Right lobe of liver (tissue), 6 donors: ENCODE data around the gene ANKRA2. TPM values are rescaled to one million over a fixed set of nuclear protein-coding genes. Genes with fewer than 3 reads are reported as not detected.
A peak's percentile ranks its signal among the peaks of the same experiment; 100 is the strongest.
"Not testable (repeated sequence)": the region's sequence is repeated elsewhere in the genome, so short reads cannot be mapped to it uniquely, and the experiment has no call there.

ENCODE experiments used
- ATAC-seq, 4 donors: fragments of 200-7000 bp; cut with Tn5 transposase; one replicate each; pipeline ENCODE4 v1.9.1; 2020; ENCODE audit warnings: mild to moderate bottlenecking in 4 of 4, moderate library complexity in 4 of 4
- DNase-seq, 3 donors: peaks; one replicate each; pipeline ENCODE4 v3.0.0-alpha.2; 2020
- H3K27ac ChIP-seq, 3 donors: fragments of 200-600 bp; one replicate each; pipeline ENCODE4 v1.8.0; 2022
- H3K27me3 ChIP-seq, 2 donors: fragments of 200-600 bp; one replicate each; pipeline ENCODE4 v1.8.0; 2022
- H3K36me3 ChIP-seq, 4 donors: fragments of 200-600 bp; sonication (generic) in 1 of 4; one replicate each; pipeline versions ENCODE4 v1.5.1 to v1.8.0; 2017 to 2022; ENCODE audit warnings: control low read depth in 1 of 4
- H3K4me1 ChIP-seq, 4 donors: fragments of 200-600 bp; sonication (generic) in 1 of 4; one replicate each; pipeline versions ENCODE4 v1.5.1 to v1.8.0; 2017 to 2022; ENCODE audit warnings: control low read depth in 1 of 4
- H3K4me3 ChIP-seq, 3 donors: fragments of 200-600 bp; one replicate each; pipeline ENCODE4 v1.8.0; 2022
- H3K9me3 ChIP-seq, 4 donors: fragments of 200-600 bp; sonication (generic) in 1 of 4; one replicate each; pipeline versions ENCODE4 v1.5.1 to v1.8.0; 2017 to 2022; ENCODE audit warnings: control low read depth in 1 of 4
- POLR2A ChIP-seq: fragments of 450-650 bp; IDR thresholded peaks from one replicate; pipeline ENCODE4 v1.6.1; 2017; ENCODE audit warnings: antibody characterized with exemption, mild to moderate bottlenecking
- WGBS: methylation state at CpG from one replicate; pipeline ENCODE4 v1.1.6; 2018; ENCODE audit warnings: low coverage, low lambda C conversion rate; ENCODE audit not compliant: insufficient coverage; ENCODE audit errors: missing lambda C conversion rate; 5-methylcytosine and 5-hydroxymethylcytosine counted together
- intact Hi-C, 2 donors: fragments of 100-400 bp; cut with DNase I; formaldehyde crosslinking; loops; one replicate each; pipeline versions ENCODE4 v1.11.2 to v1.14.1; 2022
- total RNA-seq, 6 experiments: library from RNA; depleted of rRNA in 2 of 6; stranded (reverse); fragments of >200 nt in 2 of 6; fragmentation: NEBNext Ultra II Directional in 3 of 6; extraction: Animal tissue kit (Norgen Biotek cat#: 25700) in 3 of 6; gene quantifications; one replicate each; pipeline versions ENCODE4 v1.1.0 to v1.2.4, GENCODE V29; 2016 to 2023
- TF ChIP-seq, protein P1 (sequence below), 4 donors: fragments of 200-600 bp in 3 of 4; fragments of 450-650 bp in 1 of 4; IDR thresholded peaks; one replicate each; pipeline versions ENCODE4 v1.5.1 to v1.8.0; 2016 to 2022; ENCODE audit warnings: antibody characterized with exemption in 4 of 4, mild to moderate bottlenecking in 2 of 4
- donor health status: DM: no; HTN: yes; CAD: no.
- donor health status: DM: no; HTN: no; CAD: no.
- donor health status: DM: no; HTN: no; CAD: no.
- donor health status: DM: no; HTN: yes; CAD: no.
- donor health status: DM: no; HTN: yes; CAD: no.

ANKRA2 gene
- total RNA-seq, 6 experiments from 2014 or later: 7.4 to 12.2 (median 9.0) TPM

DNA sequence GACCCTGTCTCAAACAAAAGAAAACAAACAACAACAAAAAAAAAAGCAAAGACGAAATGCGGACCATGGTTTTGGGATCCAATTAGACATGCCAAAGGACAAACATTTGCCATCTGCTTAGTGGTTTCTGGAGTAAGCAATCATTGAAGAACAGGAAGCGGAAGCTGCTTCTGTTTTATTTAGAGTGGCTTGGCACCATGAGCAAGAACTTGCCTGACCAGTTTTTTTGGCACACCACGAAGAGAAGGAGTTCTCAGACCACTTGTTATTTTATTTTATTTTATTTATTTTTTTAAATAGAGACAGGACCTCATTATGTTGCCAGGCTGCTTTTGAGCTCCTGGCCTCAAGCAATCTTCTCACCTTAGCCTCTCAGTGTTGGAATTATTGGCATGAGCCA lies 50.2 kb downstream of the ANKRA2 start:
- no peak for DNase-seq
- Histone ChIP-seq H3K4me3 (no peak overlapping the region), H3K27ac (no peak overlapping the region), H3K27me3 (no peaks in the 10 kb centered on the region), H3K36me3 (no peaks in the 10 kb centered on the region), H3K9me3 (no peaks in the 10 kb centered on the region), H3K4me1 (no peaks in the 10 kb centered on the region)
- TF ChIP-seq POLR2A: no peak
- TF ChIP-seq, protein P1, sequence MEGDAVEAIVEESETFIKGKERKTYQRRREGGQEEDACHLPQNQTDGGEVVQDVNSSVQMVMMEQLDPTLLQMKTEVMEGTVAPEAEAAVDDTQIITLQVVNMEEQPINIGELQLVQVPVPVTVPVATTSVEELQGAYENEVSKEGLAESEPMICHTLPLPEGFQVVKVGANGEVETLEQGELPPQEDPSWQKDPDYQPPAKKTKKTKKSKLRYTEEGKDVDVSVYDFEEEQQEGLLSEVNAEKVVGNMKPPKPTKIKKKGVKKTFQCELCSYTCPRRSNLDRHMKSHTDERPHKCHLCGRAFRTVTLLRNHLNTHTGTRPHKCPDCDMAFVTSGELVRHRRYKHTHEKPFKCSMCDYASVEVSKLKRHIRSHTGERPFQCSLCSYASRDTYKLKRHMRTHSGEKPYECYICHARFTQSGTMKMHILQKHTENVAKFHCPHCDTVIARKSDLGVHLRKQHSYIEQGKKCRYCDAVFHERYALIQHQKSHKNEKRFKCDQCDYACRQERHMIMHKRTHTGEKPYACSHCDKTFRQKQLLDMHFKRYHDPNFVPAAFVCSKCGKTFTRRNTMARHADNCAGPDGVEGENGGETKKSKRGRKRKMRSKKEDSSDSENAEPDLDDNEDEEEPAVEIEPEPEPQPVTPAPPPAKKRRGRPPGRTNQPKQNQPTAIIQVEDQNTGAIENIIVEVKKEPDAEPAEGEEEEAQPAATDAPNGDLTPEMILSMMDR (IDR thresholded peaks at IDR 0.05): no peak
- 54% methylated on average over 3 of the region's 4 CpGs for WGBS
- ATAC-seq: no peak
- intact Hi-C loops: no loop called here

DNA sequence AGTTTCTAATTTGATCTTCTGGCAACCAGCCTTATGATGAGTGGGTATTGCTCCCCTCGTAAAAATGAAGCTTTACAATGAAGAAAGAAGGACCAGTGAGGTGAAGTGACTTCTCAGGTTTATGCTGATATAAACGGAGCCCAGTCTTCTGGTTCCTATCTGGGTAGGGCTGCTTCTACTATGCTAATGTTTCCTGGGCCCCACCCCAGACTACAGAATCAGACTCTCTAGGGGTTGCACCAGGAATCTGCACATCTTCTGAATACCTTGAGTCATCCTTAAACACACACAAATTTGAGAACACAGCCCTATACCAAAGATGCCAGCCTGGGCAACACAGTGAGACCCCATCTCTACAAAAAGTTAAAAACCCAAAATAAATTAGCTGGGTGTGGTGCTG lies 51.0 kb downstream of the ANKRA2 start:
- intact Hi-C loops: no loop called here
- ATAC-seq (no peak), DNase-seq (no peak)
- H3K27ac ChIP-seq: no peak overlapping the region
- H3K4me1 ChIP-seq: no peaks in the 10 kb centered on the region
- H3K27me3 ChIP-seq: no peaks in the 10 kb centered on the region
- WGBS: 57% methylated on average over 1 of the region's 2 CpGs
- no peaks in the 10 kb centered on the region for H3K9me3 ChIP-seq
- H3K36me3 ChIP-seq: no peaks in the 10 kb centered on the region
- no peak overlapping the region for H3K4me3 ChIP-seq
- no peak for TF ChIP-seq POLR2A
- TF ChIP-seq, protein P1 (IDR thresholded peaks at IDR 0.05): no peak

DNA sequence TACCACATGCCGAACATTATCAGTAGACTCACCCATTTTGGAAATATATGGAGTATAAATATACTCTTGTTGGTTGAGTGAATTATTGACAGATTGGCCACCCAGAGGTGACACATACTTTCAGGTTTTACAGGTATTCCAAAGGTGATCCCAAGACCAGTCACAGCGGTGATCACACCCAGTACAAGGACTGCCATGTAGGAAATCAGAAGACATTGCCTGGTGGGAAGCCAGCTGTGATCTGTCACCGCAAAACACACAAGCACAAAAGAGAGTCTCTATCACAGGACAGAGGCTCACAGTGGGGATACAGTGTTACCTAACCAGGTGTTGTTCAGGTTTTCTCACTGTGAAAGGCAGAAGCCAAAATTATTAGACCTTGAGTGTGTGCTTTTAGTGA lies 51.4 kb downstream of the ANKRA2 start:
- Histone ChIP-seq H3K4me3 (no peak overlapping the region), H3K27ac (no peak overlapping the region), H3K4me1 (no peaks in the 10 kb centered on the region), H3K27me3 (no peaks in the 10 kb centered on the region), H3K9me3 (no peaks in the 10 kb centered on the region), H3K36me3 (no peaks in the 10 kb centered on the region)
- no peak for DNase-seq
- TF ChIP-seq POLR2A: no peak
- TF ChIP-seq, protein P1 (IDR thresholded peaks at IDR 0.05): no peak
- 61% methylated on average over 3 of the region's 3 CpGs for WGBS
- no peak for ATAC-seq
- intact Hi-C loops: no loop called here

DNA sequence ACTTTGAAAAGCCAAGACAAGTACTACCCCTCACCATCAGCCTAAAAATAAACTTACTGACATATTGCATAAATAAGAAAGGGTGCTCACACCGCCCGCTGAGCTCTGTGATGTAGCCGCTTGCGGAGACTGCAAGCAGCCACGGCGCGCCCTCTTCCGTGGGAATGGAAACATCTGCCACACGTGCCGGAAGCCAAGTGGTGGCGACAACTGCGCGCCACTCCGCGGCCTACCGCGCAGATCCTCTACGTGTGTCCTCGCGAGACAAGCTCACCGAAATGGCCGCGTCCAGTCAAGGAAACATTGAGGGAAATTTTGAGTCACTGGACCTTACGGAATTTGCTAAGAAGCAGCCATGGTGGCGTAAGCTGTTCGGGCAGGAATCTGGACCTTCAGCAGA lies 56.9 kb downstream of the ANKRA2 start:
- not testable (repeated sequence) for H3K27ac ChIP-seq, DNase-seq
- peak; percentile 40 to 67 (median 44) for ATAC-seq

DNA sequence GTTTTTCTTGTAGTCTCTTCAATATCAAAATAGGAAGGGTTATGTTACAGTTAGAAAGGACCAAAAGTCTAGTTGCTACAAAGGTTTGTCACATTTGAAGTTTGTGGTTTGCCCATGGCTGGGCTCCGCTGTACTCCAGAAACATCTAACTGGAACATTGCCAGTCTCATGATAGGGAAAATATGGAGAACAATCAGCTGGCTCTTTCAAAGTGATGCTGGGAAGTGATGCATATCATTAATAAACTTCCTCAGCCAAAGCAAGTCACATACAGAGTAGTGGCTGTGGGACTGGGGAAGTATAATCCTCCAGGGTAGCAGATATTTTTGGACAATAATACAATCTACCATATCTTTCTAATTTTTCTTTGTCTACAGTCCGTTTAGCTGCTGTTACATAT lies 58.4 kb downstream of the ANKRA2 start:
- Histone ChIP-seq H3K27ac (peak overlapping the region in 1 of 3 donors; percentile 20), H3K4me3 (no peak overlapping the region), H3K27me3 (no peaks in the 10 kb centered on the region), H3K36me3 (peaks cover 6 to 46% (median 28%) of the 10 kb centered on the region in 4 donors), H3K9me3 (no peaks in the 10 kb centered on the region), H3K4me1 (no peaks in the 10 kb centered on the region)
- DNase-seq (no peak), ATAC-seq (peak in 1 of 4 donors; percentile 45)
- 69% methylated on average over 2 of the region's 2 CpGs for WGBS
- intact Hi-C loops: no loop called here
- no peak for TF ChIP-seq POLR2A
- TF ChIP-seq, protein P1 (IDR thresholded peaks at IDR 0.05): no peak

More for the DNA sequence above, 56.9 kb downstream of the ANKRA2 start:
- intact Hi-C loops, H3K27me3 ChIP-seq, H3K4me3 ChIP-seq, H3K4me1 ChIP-seq, H3K9me3 ChIP-seq: not testable (repeated sequence)
- 80% methylated on average over 1 of the region's 26 CpGs for WGBS
- peaks cover 5 to 31% (median 18%) of the 10 kb centered on the region in 4 donors for H3K36me3 ChIP-seq
